Inferior parietal cortex (tissue), 1 donor: Measurements from ENCODE around the gene PTPN11.
"Not testable (repeated sequence)": the region's sequence is repeated elsewhere in the genome, so short reads cannot be mapped to it uniquely, and the experiment has no call there.

Source experiments
- DNase-seq: peaks from one replicate; pipeline ENCODE4 v3.0.0-alpha.2; 2016; ENCODE audit errors: extremely low spot score

PTPN11 gene

GRCh38 chr12:112448165-112448564, 29.4 kb downstream of the PTPN11 start:
- not testable (repeated sequence) for DNase-seq

DNA sequence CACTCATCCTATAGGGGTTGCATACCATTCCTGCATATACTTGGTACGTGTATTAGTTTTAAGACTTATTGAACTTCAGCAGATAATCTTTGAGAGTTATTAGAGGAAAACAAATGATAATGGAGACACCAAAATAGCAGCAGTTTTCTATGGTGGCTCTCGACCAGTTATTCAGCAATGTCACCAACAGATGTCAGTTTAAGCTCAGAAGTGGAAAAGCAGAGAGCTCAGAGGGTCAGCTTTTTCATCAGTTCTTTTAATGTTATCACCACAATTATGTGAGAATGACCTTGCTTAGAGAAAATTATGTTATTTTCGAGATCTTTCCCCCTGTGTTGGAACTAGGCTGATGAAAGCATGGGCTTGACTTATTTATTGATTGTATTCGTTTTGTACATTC, 32.0 kb downstream of the PTPN11 start:
- DNase-seq = peak; percentile 66

DNA sequence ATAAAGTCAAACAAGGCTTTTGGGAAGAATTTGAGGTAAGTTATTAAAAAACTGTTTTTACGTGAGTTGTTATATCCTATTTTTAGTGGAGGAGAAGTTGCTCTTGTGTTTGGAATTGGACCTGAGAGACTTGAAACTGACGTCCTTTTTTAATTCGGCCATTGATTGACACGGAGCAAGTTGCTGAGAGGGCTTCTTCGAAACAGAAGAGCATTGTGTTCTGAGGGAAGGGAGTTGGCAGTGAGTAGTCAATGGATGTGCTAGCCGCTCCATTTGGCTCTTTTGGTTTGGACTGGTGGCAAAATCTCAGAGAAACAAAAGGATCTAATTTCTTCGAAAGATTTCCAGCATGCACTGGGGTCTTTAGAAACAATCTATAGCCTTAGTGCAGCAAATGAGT, 37.3 kb downstream of the PTPN11 start:
- peak; percentile 65 for DNase-seq

DNA sequence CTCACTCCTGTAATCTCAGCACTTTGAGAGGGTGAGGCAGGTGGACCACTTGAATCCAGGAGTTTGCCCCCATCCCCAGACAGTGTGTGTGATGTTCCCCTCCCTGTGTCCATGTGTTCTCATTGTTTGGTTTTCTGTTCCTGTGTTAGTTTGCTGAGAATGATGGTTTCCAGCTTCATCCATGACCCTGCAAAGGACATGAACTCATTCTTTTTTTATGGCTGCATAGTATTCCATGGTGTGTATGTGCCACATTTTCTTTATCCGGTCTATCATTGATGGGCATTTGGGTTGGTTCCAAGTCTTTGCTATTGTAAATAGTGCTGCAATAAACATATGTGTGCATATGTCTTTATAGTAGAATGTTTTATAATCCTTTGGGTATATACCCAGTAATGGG, 38.4 kb downstream of the PTPN11 start:
- DNase-seq = not testable (repeated sequence)

GRCh38 chr12:112458330-112458729, 39.6 kb downstream of the PTPN11 start:
- DNase-seq = no peak

- no peak for DNase-seq
These were observed 40.0 kb downstream of the PTPN11 start for GRCh38 chr12:112458751-112459150.

DNA sequence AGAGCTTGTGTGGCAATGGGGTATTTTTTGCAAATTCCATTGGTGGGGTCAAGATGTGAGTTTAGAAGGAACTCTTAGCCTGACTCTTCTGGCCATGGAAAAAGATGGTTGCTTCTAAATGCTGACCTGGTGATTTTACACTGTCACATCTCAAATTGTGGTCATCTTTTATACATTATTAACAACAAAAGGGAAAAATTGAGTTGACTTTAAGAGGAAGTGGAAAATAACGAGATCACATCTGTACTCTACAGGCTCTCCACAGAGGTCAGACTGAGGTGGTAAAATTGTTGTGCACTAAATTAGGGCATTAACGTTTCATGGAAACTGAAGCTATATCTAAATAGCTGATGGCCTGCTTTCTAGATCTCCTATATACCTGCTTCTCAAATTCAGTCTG, 44.7 kb downstream of the PTPN11 start:
- DNase-seq = no peak

- DNase-seq = no peak
These were observed 45.9 kb downstream of the PTPN11 start for GRCh38 chr12:112464605-112465004.

DNA sequence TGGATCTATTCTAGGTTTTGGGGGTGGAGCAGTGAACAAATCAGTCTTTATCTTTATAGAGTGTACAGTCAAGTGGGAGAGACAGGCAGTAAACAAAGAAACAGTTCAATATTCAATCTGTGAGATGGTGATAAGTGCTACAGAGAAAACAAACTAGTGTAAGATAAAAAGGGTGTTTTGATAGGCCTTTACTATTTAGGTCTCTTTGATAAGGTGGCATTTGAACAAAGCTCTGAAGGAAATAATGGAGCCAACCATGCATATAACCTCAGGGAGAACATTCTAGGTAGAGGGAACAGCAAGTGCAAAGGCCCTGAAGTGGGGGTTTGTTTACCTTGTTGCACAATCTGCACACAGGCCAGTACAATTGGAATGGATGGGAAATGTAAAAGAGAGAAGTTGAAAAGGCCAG, 47.3 kb downstream of the PTPN11 start:
- DNase-seq = no peak

DNA sequence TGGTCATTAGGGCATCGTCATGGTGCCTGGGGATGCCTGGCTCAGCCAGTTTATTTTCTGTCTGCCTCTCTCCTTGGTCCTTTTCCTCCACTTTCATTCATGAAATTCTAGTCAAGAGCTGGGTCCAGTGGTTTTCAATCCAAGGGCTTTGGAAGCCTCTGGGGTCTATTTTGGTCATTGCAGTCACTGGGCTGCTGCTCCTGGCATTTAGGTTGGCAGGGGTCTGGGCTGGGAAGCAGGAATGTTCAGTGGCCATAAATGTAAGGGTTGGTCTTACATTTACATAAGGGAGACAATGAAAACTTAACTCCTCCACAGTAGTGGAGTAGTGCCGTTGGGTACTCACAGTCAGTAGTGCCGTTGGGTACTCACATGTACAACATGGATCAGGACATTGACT, 48.1 kb downstream of the PTPN11 start:
- no peak for DNase-seq

GRCh38 chr12:112468046-112468445, 49.3 kb downstream of the PTPN11 start:
- DNase-seq = no peak

DNA sequence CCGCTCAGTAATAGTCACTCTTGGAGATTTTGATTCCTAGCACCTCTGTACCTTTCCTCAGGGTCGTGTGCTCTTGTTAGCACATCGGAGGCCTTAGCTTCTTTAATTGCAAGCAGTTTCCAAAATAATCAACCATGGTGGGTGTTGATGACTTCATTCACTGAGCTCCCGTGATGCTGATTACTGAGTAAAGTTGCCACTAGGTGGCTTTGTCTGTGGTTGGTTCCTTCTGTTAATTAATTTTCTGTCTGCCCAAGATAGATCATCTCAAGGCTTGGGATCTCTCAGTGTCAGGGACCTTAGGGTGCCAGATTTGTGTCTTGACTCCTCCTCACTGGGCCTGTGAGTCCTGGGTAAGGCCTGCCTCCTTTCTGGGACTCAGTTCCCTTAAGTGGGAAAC, 54.3 kb downstream of the PTPN11 start:
- DNase-seq = no peak

- DNase-seq = no peak
These were observed 60.7 kb downstream of the PTPN11 start for GRCh38 chr12:112479413-112479812.

- DNase-seq = peak; percentile 65
These were observed 62.2 kb downstream of the PTPN11 start for GRCh38 chr12:112480931-112481330.

DNA sequence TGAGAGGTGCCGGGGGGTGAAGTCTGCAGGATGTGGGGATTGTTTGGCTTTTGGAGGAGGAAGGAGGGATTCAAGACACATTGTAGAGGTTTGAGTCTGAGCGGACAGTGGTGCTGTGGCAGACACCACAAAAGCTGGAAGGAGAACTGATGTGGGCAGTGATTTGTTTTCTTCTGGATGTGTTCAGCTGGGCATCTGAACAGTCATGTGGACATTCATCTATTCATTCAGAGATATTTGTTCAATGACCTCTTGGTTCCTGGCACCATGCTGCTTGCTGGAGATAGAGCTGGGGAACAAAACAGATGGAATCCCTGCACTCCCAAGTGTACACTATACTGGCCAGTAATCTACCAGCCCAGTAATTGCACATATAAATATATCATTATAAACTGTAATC, 64.0 kb downstream of the PTPN11 start:
- peak; percentile 74 for DNase-seq

- DNase-seq = no peak
These were observed 67.6 kb downstream of the PTPN11 start for GRCh38 chr12:112486361-112486760.

DNA sequence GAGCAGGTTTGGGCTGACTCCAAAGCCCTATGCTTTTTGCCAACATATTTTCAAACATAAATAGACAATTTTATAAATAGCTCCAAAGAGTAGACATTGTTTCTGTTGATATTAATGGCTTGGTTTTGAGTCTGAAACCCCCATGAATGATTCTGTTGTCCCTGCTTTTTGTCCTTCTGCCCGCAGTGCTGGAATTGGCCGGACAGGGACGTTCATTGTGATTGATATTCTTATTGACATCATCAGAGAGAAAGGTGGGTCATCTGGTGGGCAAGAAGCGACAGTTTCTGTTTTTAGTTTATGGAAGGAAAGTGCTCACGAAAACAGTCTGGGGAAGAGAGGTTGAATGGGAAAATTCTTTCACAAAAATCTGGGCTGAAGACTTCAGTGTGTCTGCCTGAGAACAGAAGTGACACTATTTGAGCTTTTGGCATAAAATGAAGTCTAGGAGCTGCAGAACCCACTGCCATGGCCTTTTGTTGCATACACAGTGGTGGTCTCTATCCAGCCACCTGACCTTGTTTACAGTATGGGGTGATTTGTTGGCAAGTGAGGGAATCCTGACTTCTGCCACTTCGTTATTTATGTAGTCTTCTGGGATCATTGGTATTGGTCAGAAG, 69.6 kb downstream of the PTPN11 start:
- DNase-seq = peak; percentile 47

- DNase-seq = no peak
These were observed 70.7 kb downstream of the PTPN11 start for GRCh38 chr12:112489456-112489855.

DNA sequence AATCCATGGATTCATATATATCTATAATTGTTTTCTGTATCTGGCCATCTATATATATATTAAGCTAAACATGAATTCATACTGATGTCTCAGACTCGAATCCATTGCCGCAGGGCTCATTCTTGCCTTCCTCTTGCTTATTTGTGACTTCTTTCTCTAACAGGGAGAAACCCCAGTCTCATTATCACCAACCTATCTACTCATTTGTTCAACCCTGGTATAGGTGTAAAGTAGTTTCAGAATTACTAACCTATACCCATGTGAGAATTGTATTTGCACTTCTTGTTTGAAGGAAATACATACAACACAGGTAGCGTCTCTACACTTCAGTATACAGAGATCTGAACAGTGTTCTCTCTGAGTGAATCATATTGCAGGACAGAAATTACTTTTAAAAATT, 77.7 kb downstream of the PTPN11 start:
- no peak for DNase-seq

GRCh38 chr12:112498580-112498979, 79.8 kb downstream of the PTPN11 start:
- no peak for DNase-seq

DNA sequence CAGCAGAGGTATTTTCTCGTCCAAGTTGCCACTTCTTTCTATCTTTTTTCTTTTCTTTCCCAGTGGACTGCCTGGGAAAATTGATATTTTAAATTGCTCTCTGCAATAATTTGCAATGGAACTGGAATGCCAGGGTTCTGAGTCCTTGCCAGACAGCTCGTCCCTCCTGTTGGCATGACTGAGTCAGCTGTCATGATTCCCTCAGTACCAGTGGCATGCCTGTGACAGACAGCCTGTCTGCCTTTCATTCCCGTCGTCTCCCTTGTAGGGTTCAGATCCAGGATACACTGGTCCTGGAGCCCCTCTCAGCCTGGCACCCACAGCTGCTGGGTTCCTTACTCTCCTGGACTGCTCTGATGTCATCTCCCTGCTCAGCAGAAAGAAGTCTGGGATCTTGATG, 84.8 kb downstream of the PTPN11 start:
- DNase-seq = no peak

- no peak for DNase-seq
These were observed 87.9 kb downstream of the PTPN11 start for GRCh38 chr12:112506513-112507166.

GRCh38 chr12:112513471-112513870, 94.7 kb downstream of the PTPN11 start:
- no peak for DNase-seq

GRCh38 chr12:112514456-112514855, 95.7 kb downstream of the PTPN11 start:
- DNase-seq = no peak
